Skeletal muscle satellite cell (primary cell): Measurements from ENCODE around the gene KDM2B.

ENCODE experiments used
- H3K27me3 ChIP-seq: 2 replicates; pipeline ENCODE4 v1.7.0; 2013; ENCODE audit warnings: low read length; ENCODE audit not compliant: control insufficient read depth, insufficient read depth
- H3K36me3 ChIP-seq: 2 replicates; pipeline ENCODE4 v1.7.0; 2013; ENCODE audit warnings: mild to moderate bottlenecking, control low read depth, low read length; ENCODE audit not compliant: insufficient read depth
- H3K4me1 ChIP-seq: 2 replicates; pipeline ENCODE4 v1.7.0; 2013; ENCODE audit warnings: low read length; ENCODE audit not compliant: control insufficient read depth, insufficient read depth
- H3K4me2 ChIP-seq: 2 replicates; pipeline ENCODE4 v1.7.0; 2013; ENCODE audit warnings: mild to moderate bottlenecking, low read length
- H3K4me3 ChIP-seq: 2 replicates; pipeline ENCODE4 v1.7.0; 2013; ENCODE audit warnings: low read length
- H3K9ac ChIP-seq: 2 replicates; pipeline ENCODE4 v1.7.0; 2013; ENCODE audit warnings: mild to moderate bottlenecking, low read depth, low read length, moderate library complexity
- H3K9me3 ChIP-seq: replicated peaks from 2 replicates; pipeline ENCODE4 v1.7.0; 2013; ENCODE audit warnings: mild to moderate bottlenecking, control low read depth, low read length

Gene KDM2B

DNA sequence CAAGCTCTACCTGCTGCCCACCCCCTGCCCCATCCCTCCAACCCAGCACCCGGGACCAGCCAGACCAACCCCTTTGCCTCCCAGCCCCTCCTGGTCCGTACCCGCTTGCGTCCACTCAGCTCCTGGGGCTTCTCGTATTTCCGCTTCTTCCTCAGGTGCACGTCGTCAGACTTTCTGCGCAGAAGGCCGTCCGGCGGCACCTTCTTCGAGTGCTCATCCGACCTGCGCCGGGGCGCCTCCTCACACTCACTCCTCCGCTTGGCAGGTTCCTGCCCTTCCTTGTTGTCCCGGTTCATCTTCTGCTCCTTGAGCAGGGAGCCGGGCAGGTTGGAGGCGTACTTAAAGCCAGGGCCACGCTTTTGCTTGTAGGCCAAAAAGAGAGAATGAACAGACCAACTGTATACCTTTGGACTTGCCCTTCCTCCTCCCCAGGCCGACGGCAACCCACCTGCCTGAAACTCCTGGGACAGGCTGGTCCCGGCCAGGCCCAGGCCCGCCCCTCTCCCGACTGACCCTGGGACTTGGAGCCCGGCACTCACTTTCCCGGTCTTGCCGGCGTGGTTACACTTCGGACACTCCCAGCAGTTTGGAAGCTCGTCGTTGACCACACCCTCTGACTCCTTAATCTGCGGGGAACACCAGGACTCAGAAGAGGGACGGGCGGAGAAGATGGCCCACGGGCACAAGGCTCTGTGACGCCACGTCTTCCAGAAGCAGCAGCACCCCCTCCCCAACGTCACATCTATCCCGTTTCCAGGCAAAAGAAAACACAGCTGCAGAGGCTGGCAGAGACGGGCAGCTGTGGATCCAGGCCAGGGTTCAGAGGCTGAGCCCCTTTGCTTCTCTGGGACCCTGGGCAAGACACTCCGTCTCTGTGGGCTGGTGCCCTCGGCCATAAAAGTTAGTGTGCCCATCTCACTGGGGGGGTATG lies 136.6 kb downstream of the KDM2B start:
- Histone ChIP-seq H3K27me3 (no peaks in the 10 kb centered on the region), H3K4me3 (no peak overlapping the region), H3K9ac (no peak overlapping the region)

DNA sequence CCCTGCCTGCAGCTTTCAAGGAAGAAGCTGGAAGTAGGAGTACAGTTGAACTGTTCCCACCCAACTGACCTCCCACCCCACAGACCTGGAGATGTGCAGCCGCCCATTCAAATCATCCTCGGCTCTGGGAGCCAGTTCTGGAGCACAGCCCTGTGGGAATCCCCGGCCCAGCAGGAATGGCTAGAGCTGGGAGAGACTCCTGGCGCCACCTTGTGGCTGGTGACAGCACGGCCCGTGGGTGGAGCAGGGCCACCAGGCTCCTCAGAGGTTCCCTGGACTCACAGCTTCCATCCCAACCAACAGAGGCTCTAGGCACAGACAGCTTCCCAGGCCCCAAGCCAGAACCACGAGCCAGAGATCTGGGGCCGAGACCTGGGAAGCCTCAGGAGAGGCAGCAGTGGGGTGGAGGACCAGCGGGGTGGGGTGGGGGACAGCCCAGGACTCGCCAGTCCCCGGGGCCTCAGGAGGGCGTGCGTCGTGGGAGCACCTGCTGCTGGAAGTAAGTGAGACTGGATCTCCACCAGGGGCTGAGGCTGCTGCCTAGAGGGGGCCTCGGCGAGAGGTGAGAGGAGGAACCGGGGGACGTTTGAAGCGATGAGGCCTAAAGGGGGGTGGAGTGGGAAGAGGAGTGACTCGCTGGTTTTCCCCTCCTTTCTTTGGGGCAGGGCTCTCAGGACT lies 137.5 kb downstream of the KDM2B start:
- Histone ChIP-seq H3K27me3 (no peaks in the 10 kb centered on the region), H3K9ac (no peak overlapping the region), H3K4me2 (no peak overlapping the region), H3K4me1 (no peaks in the 10 kb centered on the region), H3K4me3 (no peak overlapping the region), H3K9me3 (no peaks in the 10 kb centered on the region), H3K36me3 (peaks cover 39% of the 10 kb centered on the region)

More for the DNA sequence above, 136.6 kb downstream of the KDM2B start:
- Histone ChIP-seq H3K36me3 (peaks cover 31% of the 10 kb centered on the region), H3K9me3 (no peaks in the 10 kb centered on the region), H3K4me2 (no peak overlapping the region), H3K4me1 (no peaks in the 10 kb centered on the region)

DNA sequence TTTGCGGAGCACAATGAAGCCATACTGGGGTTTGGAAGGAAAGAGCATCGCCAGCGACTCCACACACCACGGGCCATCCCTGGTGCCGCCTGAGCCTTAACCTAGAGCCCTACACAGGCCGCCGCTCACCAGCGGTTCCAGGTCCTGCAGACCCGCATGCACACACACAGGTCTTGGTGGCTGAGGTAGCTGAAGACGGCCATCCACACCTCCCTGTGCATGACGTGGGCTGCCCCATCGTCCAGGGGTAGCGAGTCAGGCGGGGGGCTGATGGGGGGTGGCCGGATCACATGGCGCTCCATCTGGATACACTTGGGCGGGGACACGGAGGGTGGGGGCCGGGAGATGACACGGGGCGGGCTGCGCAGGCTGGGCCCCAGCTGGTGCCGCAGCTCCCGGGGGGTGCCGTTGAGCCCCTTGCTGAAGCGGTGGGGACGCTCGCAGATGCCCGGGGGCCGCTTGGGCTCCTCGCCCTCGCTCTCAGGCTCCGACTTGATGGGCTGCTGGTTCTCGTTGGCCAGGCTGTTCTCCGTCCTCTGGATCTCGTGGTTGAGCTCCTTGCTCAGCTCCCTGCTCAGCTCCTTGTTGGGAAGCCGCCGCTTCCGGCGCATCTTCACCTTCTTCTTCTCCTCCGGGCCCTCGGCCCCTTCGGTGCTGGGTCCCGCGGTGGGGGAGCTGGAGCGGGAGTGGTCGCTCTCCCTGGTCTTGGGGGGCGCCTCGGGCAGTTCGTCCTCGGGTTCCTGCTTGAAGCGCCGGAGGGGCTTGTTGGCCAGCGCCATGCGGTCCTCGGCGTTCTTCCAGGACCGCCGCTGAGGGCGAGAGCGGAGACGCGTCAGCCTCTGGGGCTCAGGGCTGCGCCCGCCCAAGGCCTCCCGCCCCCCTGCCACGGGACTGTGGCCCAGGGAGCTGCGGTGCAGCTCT lies 138.5 kb downstream of the KDM2B start:
- Histone ChIP-seq H3K4me3 (no peak overlapping the region), H3K27me3 (no peaks in the 10 kb centered on the region), H3K9ac (no peak overlapping the region), H3K4me2 (no peak overlapping the region), H3K4me1 (no peaks in the 10 kb centered on the region), H3K36me3 (peaks cover 40% of the 10 kb centered on the region), H3K9me3 (no peaks in the 10 kb centered on the region)

DNA sequence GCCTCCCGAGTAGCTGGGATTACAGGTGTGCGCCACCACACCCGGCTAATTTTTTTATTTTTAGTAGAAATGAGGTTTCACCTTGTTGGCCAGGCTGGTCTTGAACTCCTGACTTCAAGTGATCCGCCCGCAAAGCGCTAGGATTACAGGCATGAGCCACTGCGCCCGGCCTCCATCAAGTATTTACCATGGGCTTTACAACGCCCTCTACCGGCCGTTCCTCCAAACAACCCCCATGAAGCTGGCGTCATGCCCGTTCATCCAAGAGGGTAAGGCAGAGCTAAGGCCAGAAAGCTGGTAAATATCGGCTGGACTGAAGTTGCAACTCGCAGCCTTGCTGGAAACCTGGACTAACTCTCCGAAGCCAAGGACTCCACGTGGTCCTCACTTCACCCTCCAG lies 139.3 kb downstream of the KDM2B start:
- Histone ChIP-seq H3K4me3 (no peak overlapping the region), H3K9me3 (no peaks in the 10 kb centered on the region), H3K36me3 (peaks cover 46% of the 10 kb centered on the region), H3K9ac (no peak overlapping the region), H3K4me2 (no peak overlapping the region), H3K27me3 (no peaks in the 10 kb centered on the region), H3K4me1 (no peaks in the 10 kb centered on the region)

DNA sequence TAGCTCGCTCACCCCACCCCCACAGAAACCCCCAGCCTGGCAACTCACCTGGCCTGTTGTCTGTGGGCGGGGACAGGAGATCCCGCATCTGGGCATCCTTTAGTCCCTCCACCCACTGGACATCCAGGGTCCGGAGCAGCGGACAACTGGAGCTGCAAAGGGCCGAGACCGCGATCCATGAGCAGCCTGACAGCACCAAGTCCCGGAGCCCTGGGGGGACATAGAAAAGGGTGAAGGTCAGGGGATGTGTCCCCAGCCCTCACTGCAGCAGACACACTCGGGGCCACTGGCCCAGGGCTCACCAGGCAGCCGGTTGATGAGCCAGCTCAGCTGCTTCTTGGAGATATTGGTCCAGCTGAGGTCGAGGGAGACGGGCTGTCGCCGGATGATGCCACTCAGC lies 140.1 kb downstream of the KDM2B start:
- no peaks in the 10 kb centered on the region for H3K4me1 ChIP-seq
- H3K36me3 ChIP-seq, result peaks cover 50% of the 10 kb centered on the region
- H3K4me3 ChIP-seq, result no peak overlapping the region
- H3K4me2 ChIP-seq, result no peak overlapping the region
- no peaks in the 10 kb centered on the region for H3K9me3 ChIP-seq
- no peak overlapping the region for H3K9ac ChIP-seq
- no peaks in the 10 kb centered on the region for H3K27me3 ChIP-seq

DNA sequence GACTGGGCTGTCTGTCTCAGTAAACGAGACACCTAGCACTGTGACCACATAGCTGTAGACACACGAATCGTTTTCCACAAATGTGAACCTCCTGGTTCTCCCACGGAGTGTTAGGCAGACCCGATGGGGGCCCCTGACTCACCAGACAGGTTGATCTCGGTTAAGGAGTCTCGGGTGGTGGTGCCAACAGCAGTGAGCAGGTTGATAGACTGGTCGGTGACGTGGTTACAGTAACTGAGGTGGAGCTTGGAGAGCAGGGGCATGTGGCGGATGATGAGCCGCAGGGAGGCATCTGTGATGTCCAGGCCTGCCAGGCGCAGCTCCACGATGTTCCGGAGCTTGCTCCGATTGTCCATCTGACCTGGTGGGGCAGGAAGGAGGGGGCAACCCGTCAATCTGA lies 141.1 kb downstream of the KDM2B start:
- no peaks in the 10 kb centered on the region for H3K4me1 ChIP-seq
- H3K36me3 ChIP-seq, result peaks cover 55% of the 10 kb centered on the region
- no peaks in the 10 kb centered on the region for H3K9me3 ChIP-seq
- no peak overlapping the region for H3K4me2 ChIP-seq
- H3K4me3 ChIP-seq, result no peak overlapping the region
- H3K9ac ChIP-seq, result no peak overlapping the region
- no peaks in the 10 kb centered on the region for H3K27me3 ChIP-seq

DNA sequence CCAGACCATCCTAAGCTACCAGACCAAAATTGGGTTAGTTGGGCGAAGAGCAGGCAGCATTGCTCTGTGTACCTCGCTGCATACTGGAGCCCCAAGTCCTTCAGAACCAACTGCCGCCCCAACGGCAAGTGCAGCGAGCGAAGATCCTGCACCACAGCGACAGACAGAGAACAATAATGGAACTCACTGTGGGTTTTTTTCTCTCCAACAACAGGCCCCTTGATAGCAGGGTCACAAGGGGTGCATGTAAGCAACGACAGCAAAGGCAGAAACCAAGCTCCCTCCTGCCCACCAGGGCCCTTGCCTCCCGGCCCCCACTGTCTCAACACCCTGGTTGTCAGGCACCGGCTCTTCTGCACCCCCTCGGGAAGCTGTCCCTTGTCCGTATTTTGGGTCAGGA lies 141.9 kb downstream of the KDM2B start:
- H3K4me3 ChIP-seq, result no peak overlapping the region
- H3K9ac ChIP-seq, result no peak overlapping the region
- H3K36me3 ChIP-seq, result peaks cover 56% of the 10 kb centered on the region
- no peaks in the 10 kb centered on the region for H3K9me3 ChIP-seq
- H3K4me2 ChIP-seq, result no peak overlapping the region
- H3K27me3 ChIP-seq, result no peaks in the 10 kb centered on the region
- no peaks in the 10 kb centered on the region for H3K4me1 ChIP-seq

DNA sequence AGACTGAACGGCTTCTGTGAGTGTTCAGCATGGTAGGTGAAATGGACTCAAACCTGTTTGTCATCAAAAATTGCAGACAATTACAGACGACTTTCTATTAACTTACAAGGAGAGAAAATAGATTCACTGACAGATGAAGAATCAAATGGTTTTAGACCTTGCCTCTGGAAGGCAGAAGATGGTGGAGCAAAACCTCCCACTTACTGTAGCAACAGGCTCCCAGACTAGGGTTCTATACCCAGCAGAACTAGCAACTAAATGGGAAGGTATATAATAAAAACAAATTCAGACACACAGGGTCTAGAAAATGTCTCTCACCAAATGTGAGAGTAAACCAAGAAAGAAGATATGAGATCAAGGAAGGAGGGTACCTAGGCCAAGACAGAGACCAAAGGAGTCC lies 144.1 kb downstream of the KDM2B start:
- Histone ChIP-seq H3K9me3 (no peaks in the 10 kb centered on the region), H3K9ac (no peak overlapping the region), H3K4me1 (no peaks in the 10 kb centered on the region), H3K4me3 (no peak overlapping the region), H3K36me3 (peaks cover 67% of the 10 kb centered on the region), H3K27me3 (no peaks in the 10 kb centered on the region), H3K4me2 (no peak overlapping the region)

DNA sequence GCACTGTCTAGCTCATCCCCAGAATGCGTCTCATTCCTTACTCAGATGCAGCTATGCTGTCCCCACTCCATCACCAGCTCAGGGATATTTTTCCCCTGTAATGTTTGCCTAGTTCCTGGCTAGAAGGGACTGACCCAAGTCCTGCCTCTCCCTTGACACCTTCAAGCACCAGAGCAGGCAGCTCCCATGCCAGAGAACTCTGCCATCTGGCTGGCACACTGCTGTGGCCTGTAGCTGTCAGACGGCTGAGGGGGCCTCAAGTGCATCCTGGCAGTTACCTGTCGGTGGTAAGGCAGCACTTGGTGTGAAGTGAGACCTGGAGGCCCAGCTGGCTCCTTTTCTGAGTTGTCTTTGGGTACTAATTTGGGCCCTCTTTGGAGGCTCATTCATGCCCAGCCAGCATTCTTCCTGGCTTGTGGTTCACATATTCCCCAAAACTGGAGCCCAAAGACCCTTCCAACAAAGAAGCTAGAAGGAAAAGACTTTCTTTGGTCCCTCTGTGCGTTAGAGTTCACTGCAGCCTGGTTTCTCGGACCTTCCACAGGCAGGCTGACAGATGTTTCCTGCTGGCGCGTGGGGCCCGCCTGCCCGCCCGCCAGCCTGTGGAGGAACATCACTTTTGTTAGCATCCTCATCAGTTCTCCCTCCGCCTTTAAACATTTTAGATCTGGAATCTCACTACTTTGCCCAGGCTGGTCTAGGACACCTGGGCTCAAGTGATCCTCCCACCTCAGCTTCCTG lies 147.9 kb downstream of the KDM2B start:
- Histone ChIP-seq H3K9ac (no peak overlapping the region), H3K4me2 (no peak overlapping the region), H3K4me1 (no peaks in the 10 kb centered on the region), H3K4me3 (no peak overlapping the region), H3K27me3 (no peaks in the 10 kb centered on the region), H3K36me3 (peaks cover 73% of the 10 kb centered on the region), H3K9me3 (no peaks in the 10 kb centered on the region)

DNA sequence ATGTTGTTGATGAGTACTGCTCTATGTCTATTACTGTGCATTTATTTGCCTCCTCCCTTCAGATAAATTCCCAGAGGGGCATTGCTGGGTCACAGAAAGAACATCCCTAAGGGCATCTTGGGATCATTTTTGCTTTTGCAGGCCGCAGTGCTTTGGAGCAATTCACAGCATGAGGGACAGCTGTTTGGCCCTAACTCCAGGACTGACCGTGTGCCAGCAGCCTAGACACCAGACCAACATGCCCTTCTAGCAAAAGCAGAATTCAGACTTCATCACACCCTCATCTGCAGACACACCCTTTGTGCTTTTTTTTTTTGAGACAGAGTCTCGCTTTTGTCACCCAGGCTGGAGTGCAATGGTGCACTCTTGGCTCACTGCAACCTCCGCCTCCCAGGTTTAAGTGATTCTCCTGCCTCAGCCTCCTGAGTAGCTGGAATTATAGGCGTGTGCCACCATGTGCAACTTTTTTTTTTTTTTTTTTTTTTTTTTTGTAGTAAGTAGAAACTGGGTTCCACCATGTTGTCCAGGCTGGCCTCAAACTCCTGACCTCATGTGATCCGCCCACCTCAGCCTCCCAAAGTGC lies 149.9 kb downstream of the KDM2B start:
- Histone ChIP-seq H3K4me2 (no peak overlapping the region), H3K9ac (no peak overlapping the region), H3K9me3 (no peaks in the 10 kb centered on the region), H3K27me3 (no peaks in the 10 kb centered on the region), H3K4me1 (no peaks in the 10 kb centered on the region), H3K4me3 (no peak overlapping the region), H3K36me3 (peaks cover 75% of the 10 kb centered on the region)
